WTC11 (cell line): Measurements from ENCODE around the gene IGLL5.

Experiments used
- ATF3 ChIP-seq: sonication (generic); formaldehyde crosslinking; conservative IDR thresholded peaks from 2 replicates; pipeline ENCODE4 v1.8.1; 2022; ENCODE audit warnings: mild to moderate bottlenecking, missing genetic modification reagents
- ATF6 ChIP-seq: sonication (generic); formaldehyde crosslinking; IDR thresholded peaks from 2 replicates; pipeline ENCODE4 v1.8.1; 2023; ENCODE audit warnings: mild to moderate bottlenecking, missing genetic modification reagents
- E2F1 ChIP-seq: sonication (generic); formaldehyde crosslinking; IDR thresholded peaks from 2 replicates; pipeline ENCODE4 v1.8.0; 2022; ENCODE audit warnings: mild to moderate bottlenecking, missing genetic modification reagents
- ERG ChIP-seq: fragments of 250-450 bp; sonication (Bioruptor Pico); IDR thresholded peaks from 2 replicates; pipeline ENCODE4 v1.8.0; 2021; ENCODE audit warnings: mild to moderate bottlenecking
- ETV6 ChIP-seq: sonication (generic); formaldehyde crosslinking; IDR thresholded peaks from 2 replicates; pipeline ENCODE4 v1.8.1; 2022; ENCODE audit warnings: mild to moderate bottlenecking, missing genetic modification reagents
- KAT7 ChIP-seq: sonication (generic); formaldehyde crosslinking; IDR thresholded peaks from 2 replicates; pipeline ENCODE4 v1.8.1; 2023; ENCODE audit warnings: missing genetic modification reagents, mild to moderate bottlenecking, borderline replicate concordance
- ZNF121 ChIP-seq: sonication (generic); formaldehyde crosslinking; IDR thresholded peaks from 2 replicates; pipeline ENCODE4 v1.8.0; 2023; ENCODE audit warnings: missing genetic modification reagents
- ZNF281 ChIP-seq: sonication (generic); formaldehyde crosslinking; IDR thresholded peaks from 2 replicates; pipeline ENCODE4 v1.8.0; 2023; ENCODE audit warnings: mild to moderate bottlenecking, missing genetic modification reagents

- no peak for TF ChIP-seq ETV6 (CRISPR knock-in tag)
- TF ChIP-seq KAT7 (CRISPR knock-in tag) = no peak
- no peak for TF ChIP-seq ATF3 (CRISPR knock-in tag)
- TF ChIP-seq ZNF121 (CRISPR knock-in tag) = no peak
- no peak for TF ChIP-seq ZNF281 (CRISPR knock-in tag)
- no peak for TF ChIP-seq ERG (CRISPR knock-in tag)
- TF ChIP-seq E2F1 = no peak
- TF ChIP-seq ATF6 = no peak
These were observed 51.3 kb downstream of the IGLL5 start for GRCh38 chr22:22938672-22939587.
